ENCODE measurements around the gene RHBDD2. TPM values are rescaled to one million over a fixed set of nuclear protein-coding genes. Genes with fewer than 3 reads are reported as not detected.
"Not testable (repeated sequence)": the region's sequence is repeated elsewhere in the genome, so short reads cannot be mapped to it uniquely, and the experiment has no call there.

The RHBDD2 gene
- polyA plus RNA-seq, result 76.4 and 82.1 TPM in 2 replicates
- polyA minus RNA-seq, result 76.4 and 85.5 TPM in 2 replicates

DNA sequence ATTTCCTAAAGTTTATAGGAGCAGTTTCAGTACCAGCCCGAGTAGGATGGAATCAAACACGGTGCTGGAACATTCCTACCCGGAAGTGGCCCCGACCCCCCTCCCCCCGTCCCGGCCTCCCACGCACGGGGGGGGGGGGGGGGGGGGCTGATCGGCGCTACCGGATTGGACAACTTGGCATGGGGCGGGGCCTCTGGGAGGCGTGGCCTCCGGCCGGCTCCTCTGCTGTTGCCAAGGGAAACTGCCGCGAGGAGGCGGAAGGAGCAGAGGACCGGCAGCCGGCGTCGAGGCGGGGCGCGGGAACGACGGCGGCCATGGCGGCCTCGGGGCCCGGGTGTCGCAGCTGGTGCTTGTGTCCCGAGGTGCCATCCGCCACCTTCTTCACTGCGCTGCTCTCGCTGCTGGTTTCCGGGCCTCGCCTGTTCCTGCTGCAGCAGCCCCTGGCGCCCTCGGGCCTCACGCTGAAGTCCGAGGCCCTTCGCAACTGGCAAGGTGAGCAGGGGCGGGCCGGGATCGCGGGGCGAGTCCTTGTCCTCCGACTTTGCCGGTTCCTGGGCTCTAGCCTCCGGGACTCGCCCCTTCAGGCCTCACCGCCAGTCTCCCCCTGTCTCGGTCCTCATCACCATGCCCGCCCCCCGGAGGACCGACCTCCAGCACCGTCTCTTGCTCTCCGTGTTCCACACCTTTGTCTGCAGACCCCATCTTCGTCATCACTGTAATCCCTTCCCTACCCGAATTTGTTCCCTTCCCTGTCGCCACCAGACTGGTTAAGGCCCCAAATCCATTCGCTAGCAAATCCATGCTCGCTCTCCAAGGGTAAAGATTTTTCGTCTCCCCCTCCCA is at the start of gene RHBDD2:
Gene RHBDD2 (plus strand): TSS at position 266 of the 843 bp plus-strand sequence. CDS start 49 bp downstream, at position 315.
- Histone ChIP-seq H3K79me2 (replicated peaks; ENCODE audit: insufficient read depth, low read length) (peaks cover 31% of the 10 kb centered on the region), H3K9ac (ENCODE audit: low read length) (peak within 1 kb of the TSS; percentile 96), H3K36me3 (ENCODE audit: insufficient read depth, low read length) (peaks cover 5% of the 10 kb centered on the region), H2AFZ (ENCODE audit: low read depth, low read length) (peak within 1 kb of the TSS; percentile 98), H3K27ac (ENCODE audit: low read length) (peak within 1 kb of the TSS; percentile 93), H3F3A (ENCODE audit: insufficient read depth, low read length, poor library complexity, severe bottlenecking) (no peaks in the 10 kb centered on the region), H3K9me2 (ENCODE audit: insufficient read depth, low read length) (no peaks in the 10 kb centered on the region), H4K20me1 (ENCODE audit: insufficient read depth) (no peaks in the 10 kb centered on the region), H3K9me3 (ENCODE audit: low read length) (no peaks in the 10 kb centered on the region), H3K4me2 (ENCODE audit: low read length) (peak within 1 kb of the TSS; percentile 86), H3K27me3 (ENCODE audit: insufficient read depth, low read depth, low read length) (no peaks in the 10 kb centered on the region), H3K4me3 (ENCODE audit: low read length) (peak within 1 kb of the TSS; percentile 85)
- peak; percentile 99 for TF ChIP-seq POLR2AphosphoS5 (IDR thresholded peaks at IDR 0.05)
- peak; percentile 88 for TF ChIP-seq MXI1 (conservative IDR thresholded peaks at IDR 0.05; ENCODE audit: poor library complexity, severe bottlenecking)
- TF ChIP-seq EZH2 (IDR thresholded peaks at IDR 0.05; ENCODE audit: borderline replicate concordance, insufficient read depth, low read length, poor library complexity, severe bottlenecking), result no peak
- TF ChIP-seq RAD21 (conservative IDR thresholded peaks at IDR 0.05), result peak; percentile 59
- TF ChIP-seq, protein P1, sequence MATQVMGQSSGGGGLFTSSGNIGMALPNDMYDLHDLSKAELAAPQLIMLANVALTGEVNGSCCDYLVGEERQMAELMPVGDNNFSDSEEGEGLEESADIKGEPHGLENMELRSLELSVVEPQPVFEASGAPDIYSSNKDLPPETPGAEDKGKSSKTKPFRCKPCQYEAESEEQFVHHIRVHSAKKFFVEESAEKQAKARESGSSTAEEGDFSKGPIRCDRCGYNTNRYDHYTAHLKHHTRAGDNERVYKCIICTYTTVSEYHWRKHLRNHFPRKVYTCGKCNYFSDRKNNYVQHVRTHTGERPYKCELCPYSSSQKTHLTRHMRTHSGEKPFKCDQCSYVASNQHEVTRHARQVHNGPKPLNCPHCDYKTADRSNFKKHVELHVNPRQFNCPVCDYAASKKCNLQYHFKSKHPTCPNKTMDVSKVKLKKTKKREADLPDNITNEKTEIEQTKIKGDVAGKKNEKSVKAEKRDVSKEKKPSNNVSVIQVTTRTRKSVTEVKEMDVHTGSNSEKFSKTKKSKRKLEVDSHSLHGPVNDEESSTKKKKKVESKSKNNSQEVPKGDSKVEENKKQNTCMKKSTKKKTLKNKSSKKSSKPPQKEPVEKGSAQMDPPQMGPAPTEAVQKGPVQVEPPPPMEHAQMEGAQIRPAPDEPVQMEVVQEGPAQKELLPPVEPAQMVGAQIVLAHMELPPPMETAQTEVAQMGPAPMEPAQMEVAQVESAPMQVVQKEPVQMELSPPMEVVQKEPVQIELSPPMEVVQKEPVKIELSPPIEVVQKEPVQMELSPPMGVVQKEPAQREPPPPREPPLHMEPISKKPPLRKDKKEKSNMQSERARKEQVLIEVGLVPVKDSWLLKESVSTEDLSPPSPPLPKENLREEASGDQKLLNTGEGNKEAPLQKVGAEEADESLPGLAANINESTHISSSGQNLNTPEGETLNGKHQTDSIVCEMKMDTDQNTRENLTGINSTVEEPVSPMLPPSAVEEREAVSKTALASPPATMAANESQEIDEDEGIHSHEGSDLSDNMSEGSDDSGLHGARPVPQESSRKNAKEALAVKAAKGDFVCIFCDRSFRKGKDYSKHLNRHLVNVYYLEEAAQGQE (IDR thresholded peaks at IDR 0.05; ENCODE audit: borderline replicate concordance), result peak; percentile 67
- TF ChIP-seq SMC3 (conservative IDR thresholded peaks at IDR 0.05; ENCODE audit: poor library complexity), result peak; percentile 64
- TF ChIP-seq, protein P2, sequence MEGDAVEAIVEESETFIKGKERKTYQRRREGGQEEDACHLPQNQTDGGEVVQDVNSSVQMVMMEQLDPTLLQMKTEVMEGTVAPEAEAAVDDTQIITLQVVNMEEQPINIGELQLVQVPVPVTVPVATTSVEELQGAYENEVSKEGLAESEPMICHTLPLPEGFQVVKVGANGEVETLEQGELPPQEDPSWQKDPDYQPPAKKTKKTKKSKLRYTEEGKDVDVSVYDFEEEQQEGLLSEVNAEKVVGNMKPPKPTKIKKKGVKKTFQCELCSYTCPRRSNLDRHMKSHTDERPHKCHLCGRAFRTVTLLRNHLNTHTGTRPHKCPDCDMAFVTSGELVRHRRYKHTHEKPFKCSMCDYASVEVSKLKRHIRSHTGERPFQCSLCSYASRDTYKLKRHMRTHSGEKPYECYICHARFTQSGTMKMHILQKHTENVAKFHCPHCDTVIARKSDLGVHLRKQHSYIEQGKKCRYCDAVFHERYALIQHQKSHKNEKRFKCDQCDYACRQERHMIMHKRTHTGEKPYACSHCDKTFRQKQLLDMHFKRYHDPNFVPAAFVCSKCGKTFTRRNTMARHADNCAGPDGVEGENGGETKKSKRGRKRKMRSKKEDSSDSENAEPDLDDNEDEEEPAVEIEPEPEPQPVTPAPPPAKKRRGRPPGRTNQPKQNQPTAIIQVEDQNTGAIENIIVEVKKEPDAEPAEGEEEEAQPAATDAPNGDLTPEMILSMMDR (IDR thresholded peaks at IDR 0.05; ENCODE audit: poor library complexity, severe bottlenecking), result peak; percentile 44
- TF ChIP-seq TAF1 (IDR thresholded peaks at IDR 0.05; ENCODE audit: low read depth), result peak; percentile 67
- TF ChIP-seq EP300 (conservative IDR thresholded peaks at IDR 0.05; ENCODE audit: poor library complexity, severe bottlenecking), result peak; percentile 34

GRCh38 chr7:75829656-75830055 is 49.2 kb upstream of the RHBDD2 start:
- H3K79me2 ChIP-seq (replicated peaks; ENCODE audit: insufficient read depth, low read length); H3K27me3 ChIP-seq (ENCODE audit: insufficient read depth, low read depth, low read length); H3K9me2 ChIP-seq (ENCODE audit: insufficient read depth, low read length); H3F3A ChIP-seq (ENCODE audit: insufficient read depth, low read length, poor library complexity, severe bottlenecking); H2AFZ ChIP-seq (ENCODE audit: low read depth, low read length); H3K4me2 ChIP-seq (ENCODE audit: low read length); H3K27ac ChIP-seq (ENCODE audit: low read length); H4K20me1 ChIP-seq (ENCODE audit: insufficient read depth); H3K9me3 ChIP-seq (ENCODE audit: low read length); H3K36me3 ChIP-seq (ENCODE audit: insufficient read depth, low read length); H3K9ac ChIP-seq (ENCODE audit: low read length); H3K4me3 ChIP-seq (ENCODE audit: low read length): not testable (repeated sequence)
